ENCODE measurements around the gene ZIM2. TPM values are rescaled to one million over a fixed set of nuclear protein-coding genes. Genes with fewer than 3 reads are reported as not detected.

Gene ZIM2
- total RNA-seq, 4 donors from 2014 or later = 1.2 TPM; not detected in 3

- Histone ChIP-seq H3K4me1 (peaks cover 3 to 12% (median 6%) of the 10 kb centered on the region in 4 donors), H3K27me3 (no peaks in the 10 kb centered on the region), H3K9me3 (peaks cover 0 to 9% (median 3%) of the 10 kb centered on the region in 4 donors), H3K27ac (replicated peaks in 1 of 4) (no peak overlapping the region), H3K4me3 (no peak overlapping the region), H3K36me3 (no peaks in the 10 kb centered on the region)
- DNase-seq (ENCODE audit: extremely low spot score) = no peak
- intact Hi-C loops (cut with DNase I) = no loop called here
- WGBS = 74% methylated on average over 1 of the region's 1 CpG
- TF ChIP-seq, protein P1, sequence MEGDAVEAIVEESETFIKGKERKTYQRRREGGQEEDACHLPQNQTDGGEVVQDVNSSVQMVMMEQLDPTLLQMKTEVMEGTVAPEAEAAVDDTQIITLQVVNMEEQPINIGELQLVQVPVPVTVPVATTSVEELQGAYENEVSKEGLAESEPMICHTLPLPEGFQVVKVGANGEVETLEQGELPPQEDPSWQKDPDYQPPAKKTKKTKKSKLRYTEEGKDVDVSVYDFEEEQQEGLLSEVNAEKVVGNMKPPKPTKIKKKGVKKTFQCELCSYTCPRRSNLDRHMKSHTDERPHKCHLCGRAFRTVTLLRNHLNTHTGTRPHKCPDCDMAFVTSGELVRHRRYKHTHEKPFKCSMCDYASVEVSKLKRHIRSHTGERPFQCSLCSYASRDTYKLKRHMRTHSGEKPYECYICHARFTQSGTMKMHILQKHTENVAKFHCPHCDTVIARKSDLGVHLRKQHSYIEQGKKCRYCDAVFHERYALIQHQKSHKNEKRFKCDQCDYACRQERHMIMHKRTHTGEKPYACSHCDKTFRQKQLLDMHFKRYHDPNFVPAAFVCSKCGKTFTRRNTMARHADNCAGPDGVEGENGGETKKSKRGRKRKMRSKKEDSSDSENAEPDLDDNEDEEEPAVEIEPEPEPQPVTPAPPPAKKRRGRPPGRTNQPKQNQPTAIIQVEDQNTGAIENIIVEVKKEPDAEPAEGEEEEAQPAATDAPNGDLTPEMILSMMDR (IDR thresholded peaks at IDR 0.05) = no peak
- TF ChIP-seq POLR2A (IDR thresholded peaks at IDR 0.05; ENCODE audit: low read depth) = no peak
- no peak for TF ChIP-seq POLR2AphosphoS5 (IDR thresholded peaks at IDR 0.05)
- no peak for TF ChIP-seq EP300 (IDR thresholded peaks at IDR 0.05)
Measured at GRCh38 chr19:56764196-56764695, 76.3 kb downstream of the ZIM2 start.

- intact Hi-C loops (cut with DNase I) = no loop called here
- H3K36me3 ChIP-seq = no peaks in the 10 kb centered on the region
- H3K4me1 ChIP-seq = peaks cover 3 to 12% (median 6%) of the 10 kb centered on the region in 4 donors
- no peak overlapping the region for H3K27ac ChIP-seq (replicated peaks in 1 of 4)
- H3K4me3 ChIP-seq = no peak overlapping the region
- 94% methylated on average over 10 of the region's 10 CpGs for WGBS
- no peak for TF ChIP-seq EP300 (IDR thresholded peaks at IDR 0.05)
- TF ChIP-seq, protein P1 (IDR thresholded peaks at IDR 0.05) = no peak
- no peak for TF ChIP-seq POLR2AphosphoS5 (IDR thresholded peaks at IDR 0.05)
- no peak for TF ChIP-seq POLR2A (IDR thresholded peaks at IDR 0.05; ENCODE audit: low read depth)
- H3K27me3 ChIP-seq = no peaks in the 10 kb centered on the region
- peaks cover 0 to 9% (median 3%) of the 10 kb centered on the region in 4 donors for H3K9me3 ChIP-seq
- no peak for DNase-seq (ENCODE audit: extremely low spot score)
Measured at GRCh38 chr19:56760842-56761241, 79.7 kb downstream of the ZIM2 start.

DNA sequence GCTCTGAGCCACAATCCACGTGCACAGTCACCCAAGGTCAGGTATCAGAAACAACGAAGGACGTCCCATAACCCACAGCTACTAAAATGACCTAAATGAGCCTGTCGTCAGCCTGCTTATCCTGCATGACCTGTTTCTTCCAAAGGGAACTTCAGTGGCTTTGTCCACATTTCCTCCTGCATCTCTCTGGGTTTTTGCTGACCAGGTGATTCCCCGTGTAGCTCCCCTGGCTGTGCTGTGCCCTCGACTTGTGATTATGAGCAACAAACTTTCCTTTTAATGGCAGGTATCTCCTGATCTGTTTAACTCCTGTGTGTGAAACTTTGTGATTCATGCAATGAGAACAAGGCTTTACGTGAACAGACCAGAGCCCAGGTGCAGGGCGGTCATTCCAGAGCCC, 81.0 kb downstream of the ZIM2 start:
- Histone ChIP-seq H3K27ac (replicated peaks in 1 of 4) (no peak overlapping the region), H3K36me3 (no peaks in the 10 kb centered on the region), H3K4me3 (no peak overlapping the region), H3K9me3 (peaks cover 0 to 4% (median under 1%) of the 10 kb centered on the region in 4 donors), H3K27me3 (no peaks in the 10 kb centered on the region), H3K4me1 (no peaks in the 10 kb centered on the region)
- no peak for DNase-seq (ENCODE audit: extremely low spot score)
- TF ChIP-seq POLR2AphosphoS5 (IDR thresholded peaks at IDR 0.05) = no peak
- no peak for TF ChIP-seq POLR2A (IDR thresholded peaks at IDR 0.05; ENCODE audit: low read depth)
- TF ChIP-seq, protein P1 (IDR thresholded peaks at IDR 0.05) = no peak
- no peak for TF ChIP-seq EP300 (IDR thresholded peaks at IDR 0.05)
- WGBS = 75% methylated on average over 6 of the region's 8 CpGs
- intact Hi-C loops (cut with DNase I) = no loop called here

- Histone ChIP-seq H3K4me3 (no peak overlapping the region), H3K4me1 (peaks cover 0 to 8% (median 7%) of the 10 kb centered on the region in 4 donors), H3K27ac (replicated peaks in 1 of 4) (no peak overlapping the region), H3K27me3 (no peaks in the 10 kb centered on the region), H3K9me3 (no peaks in the 10 kb centered on the region), H3K36me3 (no peaks in the 10 kb centered on the region)
- 28% methylated on average over 6 of the region's 6 CpGs for WGBS
- intact Hi-C loops (cut with DNase I) = no loop called here
- TF ChIP-seq POLR2A (IDR thresholded peaks at IDR 0.05; ENCODE audit: low read depth) (no peak), EP300 (IDR thresholded peaks at IDR 0.05) (no peak), POLR2AphosphoS5 (IDR thresholded peaks at IDR 0.05) (no peak)
- TF ChIP-seq, protein P1 (IDR thresholded peaks at IDR 0.05) = no peak
- peak; percentile 85 for DNase-seq (ENCODE audit: extremely low spot score)
Measured at GRCh38 chr19:56751078-56751489, 89.4 kb downstream of the ZIM2 start.

- no peaks in the 10 kb centered on the region for H3K27me3 ChIP-seq
- intact Hi-C loops (cut with DNase I) = no loop called here
Measured at GRCh38 chr19:56750658-56751057, 89.9 kb downstream of the ZIM2 start.

More at GRCh38 chr19:56750658-56751057, 89.9 kb downstream of the ZIM2 start:
- Histone ChIP-seq H3K36me3 (no peaks in the 10 kb centered on the region), H3K4me1 (peaks cover 0 to 8% (median 7%) of the 10 kb centered on the region in 4 donors), H3K9me3 (no peaks in the 10 kb centered on the region), H3K27ac (replicated peaks in 1 of 4) (no peak overlapping the region), H3K4me3 (no peak overlapping the region)
- WGBS = 76% methylated on average over 11 of the region's 11 CpGs
- TF ChIP-seq EP300 (IDR thresholded peaks at IDR 0.05) (no peak), POLR2AphosphoS5 (IDR thresholded peaks at IDR 0.05) (no peak), POLR2A (IDR thresholded peaks at IDR 0.05; ENCODE audit: low read depth) (no peak)
- TF ChIP-seq, protein P1 (IDR thresholded peaks at IDR 0.05) = no peak
- peak; percentile 57 for DNase-seq (ENCODE audit: extremely low spot score)
